Mesenchymal stem cell (in vitro differentiated cells and primary cell): ENCODE measurements around the gene CDK4.

Experiments
- DNase-seq: peaks from one replicate; pipeline ENCODE4 v3.0.0-alpha.2; 2013
- H2AFZ ChIP-seq: one replicate; pipeline ENCODE4 v1.6.1; 2013; ENCODE audit warnings: low read depth, mild to moderate bottlenecking, control low read depth, inconsistent platforms, low read length, moderate library complexity
- H2AK5ac ChIP-seq: 2 replicates; pipeline ENCODE4 v1.6.1; 2013; ENCODE audit warnings: low read length, moderate library complexity, mild to moderate bottlenecking, inconsistent platforms; ENCODE audit not compliant: severe bottlenecking
- H2BK120ac ChIP-seq: one replicate; pipeline ENCODE4 v1.6.1; 2013; ENCODE audit warnings: low read depth, mild to moderate bottlenecking, inconsistent platforms, low read length, moderate library complexity
- H2BK12ac ChIP-seq, 2 experiments: one replicate each; pipeline ENCODE4 v1.6.1; 2013; ENCODE audit warnings: inconsistent platforms in 2 of 2, low read length in 2 of 2, mild to moderate bottlenecking in 2 of 2, moderate library complexity in 2 of 2, control low read depth in 1 of 2
- H2BK15ac ChIP-seq: one replicate; pipeline ENCODE4 v1.6.1; 2013; ENCODE audit warnings: mild to moderate bottlenecking, low read depth, inconsistent platforms; ENCODE audit not compliant: poor library complexity, severe bottlenecking
- H2BK5ac ChIP-seq: 2 replicates; pipeline ENCODE4 v1.6.1; 2013; ENCODE audit warnings: low read depth, mild to moderate bottlenecking, low read length, control low read depth, inconsistent platforms; ENCODE audit not compliant: poor library complexity, severe bottlenecking
- H3K14ac ChIP-seq, 2 experiments: one replicate each; pipeline ENCODE4 v1.6.1; 2013; ENCODE audit warnings: inconsistent platforms in 2 of 2, low read length in 2 of 2, control low read depth in 1 of 2, mild to moderate bottlenecking in 1 of 2, moderate library complexity in 1 of 2
- H3K18ac ChIP-seq, 2 experiments: one replicate each; pipeline ENCODE4 v1.6.1; 2013; ENCODE audit warnings: inconsistent platforms in 2 of 2, low read length in 2 of 2, control low read depth in 1 of 2, low read depth in 1 of 2, mild to moderate bottlenecking in 1 of 2
- H3K23ac ChIP-seq, 2 experiments: one replicate each; pipeline ENCODE4 v1.6.1; 2013; ENCODE audit warnings: inconsistent platforms in 2 of 2, low read length in 2 of 2, mild to moderate bottlenecking in 2 of 2, moderate library complexity in 2 of 2, control low read depth in 1 of 2
- H3K27ac ChIP-seq: 2 replicates; pipeline ENCODE4 v1.5.1; 2013; ENCODE audit warnings: mild to moderate bottlenecking, moderate library complexity, low read length, control low read depth, inconsistent platforms; ENCODE audit not compliant: poor library complexity, severe bottlenecking
- H3K27me3 ChIP-seq, 2 experiments: 2 replicates each; pipeline versions ENCODE4 v1.6.1 to v1.7.0; 2013; ENCODE audit warnings: low read length in 2 of 2, mild to moderate bottlenecking in 2 of 2, moderate library complexity in 2 of 2, control low read depth in 1 of 2, inconsistent platforms in 1 of 2; ENCODE audit not compliant: control insufficient read depth in 1 of 2, insufficient read depth in 1 of 2
- H3K36me3 ChIP-seq, 2 experiments: 2 replicates each; pipeline versions ENCODE4 v1.6.1 to v1.7.0; 2013; ENCODE audit warnings: low read length in 2 of 2, control low read depth in 1 of 2, inconsistent platforms in 1 of 2, low read depth in 1 of 2, mild to moderate bottlenecking in 1 of 2; ENCODE audit not compliant: insufficient read depth in 2 of 2, control insufficient read depth in 1 of 2
- H3K4ac ChIP-seq, 2 experiments: one replicate each; pipeline ENCODE4 v1.6.1; 2013; ENCODE audit warnings: inconsistent platforms in 2 of 2, low read length in 2 of 2, mild to moderate bottlenecking in 2 of 2, moderate library complexity in 2 of 2, control low read depth in 1 of 2, low read depth in 1 of 2
- H3K4me1 ChIP-seq: 2 replicates; pipeline ENCODE4 v1.6.1; 2013; ENCODE audit warnings: low read depth, low read length, control low read depth; ENCODE audit not compliant: control insufficient read depth, insufficient read depth
- H3K4me2 ChIP-seq: 2 replicates; pipeline ENCODE4 v1.6.1; 2013; ENCODE audit warnings: low read length, mild to moderate bottlenecking, inconsistent platforms; ENCODE audit not compliant: poor library complexity, severe bottlenecking
- H3K4me3 ChIP-seq, 2 experiments: 2 replicates each; pipeline versions ENCODE4 v1.5.1 to v1.7.0; 2013; ENCODE audit warnings: low read length in 2 of 2, mild to moderate bottlenecking in 2 of 2, control low read depth in 1 of 2, low read depth in 1 of 2; ENCODE audit not compliant: insufficient read depth in 1 of 2
- H3K79me1 ChIP-seq: replicated peaks from 2 replicates; pipeline ENCODE4 v1.6.1; 2013; ENCODE audit warnings: mild to moderate bottlenecking, control low read depth, low read length, inconsistent platforms; ENCODE audit not compliant: poor library complexity, severe bottlenecking
- H3K9ac ChIP-seq: 2 replicates; pipeline ENCODE4 v1.7.0; 2013; ENCODE audit warnings: mild to moderate bottlenecking, low read length, moderate library complexity
- H3K9me3 ChIP-seq: 2 replicates; pipeline ENCODE4 v1.7.0; 2013; ENCODE audit warnings: mild to moderate bottlenecking, low read length; ENCODE audit not compliant: control insufficient read depth
- H4K8ac ChIP-seq: one replicate; pipeline ENCODE4 v1.6.1; 2013; ENCODE audit warnings: inconsistent platforms, mild to moderate bottlenecking, low read length, moderate library complexity
- H4K91ac ChIP-seq: one replicate; pipeline ENCODE4 v1.6.1; 2013; ENCODE audit warnings: mild to moderate bottlenecking, low read length, inconsistent platforms
- WGBS: methylation state at CpG from one replicate; pipeline ENCODE4 v1.1.7; 2013; ENCODE audit warnings: mixed read lengths; 5-methylcytosine and 5-hydroxymethylcytosine counted together

CDK4 gene

DNA sequence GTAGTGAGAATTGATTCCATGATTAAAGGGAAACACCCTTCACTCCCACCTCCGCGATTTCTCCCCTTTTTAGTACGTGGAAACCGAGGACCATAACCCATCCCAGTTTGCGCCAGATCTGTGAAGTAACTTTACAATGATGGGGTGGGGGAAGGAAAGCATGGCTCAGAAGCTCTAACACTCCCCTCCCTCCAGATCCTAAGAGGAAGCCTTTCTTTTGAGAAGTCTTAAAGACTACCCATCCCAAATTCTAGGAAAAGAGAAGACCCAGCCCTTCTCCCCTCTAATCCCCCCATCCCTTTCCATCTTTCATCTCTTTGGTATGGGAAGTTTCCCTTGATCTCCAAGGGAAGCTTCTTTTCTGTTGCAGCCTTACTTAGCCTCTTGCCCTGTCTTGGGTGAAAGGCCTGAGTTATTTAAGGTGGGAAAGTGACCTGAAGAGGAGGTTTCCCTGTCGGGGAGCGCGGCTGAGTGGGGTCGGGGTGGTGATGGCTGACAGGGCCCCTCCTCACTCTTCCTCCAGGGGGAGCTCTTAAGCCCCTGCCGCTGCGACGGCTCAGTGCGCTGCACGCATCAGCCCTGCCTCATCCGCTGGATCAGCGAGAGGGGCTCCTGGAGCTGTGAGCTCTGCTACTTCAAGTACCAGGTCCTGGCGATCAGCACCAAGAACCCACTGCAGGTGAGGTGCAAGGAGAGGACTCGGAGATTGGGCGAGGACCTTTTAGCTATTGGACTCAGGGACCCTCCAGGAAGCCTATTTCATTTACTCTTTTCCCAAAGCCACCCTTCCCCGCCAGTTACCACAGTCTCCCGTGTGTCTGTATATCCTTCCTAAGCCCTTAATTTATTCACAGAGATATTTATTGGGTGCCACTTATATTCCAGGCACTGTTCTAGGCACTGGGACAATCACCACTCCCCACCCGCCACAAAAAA, 4.6 kb upstream of the CDK4 start:
- H3K27ac ChIP-seq = no peak overlapping the region
- H3K23ac ChIP-seq = no peak overlapping the region
- H4K91ac ChIP-seq = no peak overlapping the region
- no peak overlapping the region for H2AFZ ChIP-seq
- H3K27me3 ChIP-seq = peaks cover 13 to 25% of the 10 kb centered on the region in 2 experiments
- H3K9me3 ChIP-seq = no peaks in the 10 kb centered on the region
- H3K36me3 ChIP-seq = peaks cover 0 to 16% of the 10 kb centered on the region in 2 experiments
- no peak overlapping the region for H3K14ac ChIP-seq
- no peak overlapping the region for H4K8ac ChIP-seq
- DNase-seq = peak; percentile 68
- no peaks in the 10 kb centered on the region for H3K79me1 ChIP-seq
- no peak overlapping the region for H2BK15ac ChIP-seq
- H2AK5ac ChIP-seq = no peak overlapping the region
- WGBS = 16% methylated on average over 17 of the region's 22 CpGs
- H2BK12ac ChIP-seq = no peak overlapping the region
- no peak overlapping the region for H2BK120ac ChIP-seq
- H3K9ac ChIP-seq = no peak overlapping the region
- peak overlapping the region; percentile 49 for H3K4me2 ChIP-seq
- H3K4me1 ChIP-seq = peaks cover 12% of the 10 kb centered on the region
- no peak overlapping the region for H3K18ac ChIP-seq
- no peak overlapping the region for H3K4ac ChIP-seq
- no peak overlapping the region for H3K4me3 ChIP-seq
- H2BK5ac ChIP-seq = no peak overlapping the region

DNA sequence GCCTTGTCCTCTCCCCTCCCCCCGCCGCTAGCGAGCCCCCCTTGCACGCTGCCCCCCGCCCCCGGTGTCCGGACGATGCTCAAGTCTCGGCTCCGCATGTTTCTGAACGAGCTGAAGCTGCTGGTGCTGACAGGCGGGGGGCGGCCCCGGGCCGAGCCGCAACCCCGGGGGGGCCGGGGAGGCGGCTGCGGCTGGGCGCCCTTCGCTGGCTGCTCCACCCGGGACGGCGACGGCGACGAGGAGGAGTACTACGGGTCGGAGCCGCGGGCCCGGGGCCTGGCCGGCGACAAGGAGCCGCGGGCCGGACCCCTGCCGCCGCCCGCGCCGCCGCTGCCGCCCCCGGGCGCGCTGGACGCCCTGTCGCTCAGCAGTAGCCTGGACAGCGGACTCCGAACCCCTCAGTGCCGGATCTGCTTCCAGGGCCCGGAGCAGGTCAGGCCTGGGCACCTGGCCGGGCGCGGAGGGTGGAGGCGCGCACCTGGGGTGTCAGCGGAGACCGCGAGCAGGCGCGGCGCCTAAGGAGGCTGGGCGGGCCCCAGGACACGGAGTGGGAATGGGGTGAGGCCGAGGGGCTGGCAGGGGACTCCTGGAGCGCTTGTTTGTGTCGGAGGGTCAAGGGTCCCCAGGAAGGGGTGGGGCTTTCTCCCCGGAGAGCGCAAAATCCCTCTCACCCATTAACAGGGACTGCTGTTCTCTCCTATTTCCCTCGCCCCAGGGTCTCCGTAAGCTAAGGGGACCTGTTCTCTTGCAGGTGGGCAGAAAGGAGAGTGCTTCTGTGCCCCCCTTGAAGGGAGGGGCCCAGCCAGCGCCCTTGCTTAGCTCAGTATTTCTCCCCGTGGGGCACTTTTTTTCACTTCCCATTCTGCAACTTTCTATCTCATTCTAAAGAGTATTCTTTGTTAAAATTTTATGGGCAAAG, 3.6 kb upstream of the CDK4 start:
- Histone ChIP-seq H4K91ac (no peak overlapping the region), H3K4ac (peak overlapping the region in 1 of 2 experiments; percentile 38), H3K27ac (no peak overlapping the region), H2AFZ (peak overlapping the region; percentile 44), H2BK5ac (no peak overlapping the region), H3K14ac (no peak overlapping the region), H3K27me3 (peaks cover 11 to 23% of the 10 kb centered on the region in 2 experiments), H2BK15ac (no peak overlapping the region), H2BK120ac (no peak overlapping the region), H3K9ac (peak overlapping the region; percentile 32), H3K36me3 (peaks cover 6 to 18% of the 10 kb centered on the region in 2 experiments), H3K23ac (peak overlapping the region in 1 of 2 experiments; percentile 70), H3K9me3 (no peaks in the 10 kb centered on the region), H3K4me3 (peak overlapping the region; percentile 65 to 75), H3K4me2 (peak overlapping the region; percentile 96), H3K4me1 (peaks cover 19% of the 10 kb centered on the region), H2BK12ac (no peak overlapping the region), H2AK5ac (no peak overlapping the region), H3K18ac (peak overlapping the region; percentile 35 to 58), H3K79me1 (no peaks in the 10 kb centered on the region), H4K8ac (no peak overlapping the region)
- WGBS = under 1% methylated on average over 58 of the region's 76 CpGs
- no peak for DNase-seq

DNA sequence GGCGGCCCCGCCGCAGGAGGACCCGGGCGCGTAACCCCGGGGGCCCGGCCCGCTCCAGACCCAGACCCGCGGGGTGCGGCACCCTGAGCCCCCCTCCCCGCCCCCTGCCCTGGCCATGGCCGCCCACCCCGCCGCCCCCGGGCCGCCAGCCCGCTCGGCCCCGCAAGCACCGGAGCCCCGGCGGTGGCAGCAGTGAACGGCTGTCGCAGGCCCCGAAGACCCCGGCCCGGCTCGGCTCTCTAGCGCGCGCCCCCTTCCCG, 3.0 kb upstream of the CDK4 start:
- H3K4ac ChIP-seq = no peak overlapping the region
- H4K8ac ChIP-seq = no peak overlapping the region
- H3K18ac ChIP-seq = no peak overlapping the region
- no peaks in the 10 kb centered on the region for H3K79me1 ChIP-seq
- no peak overlapping the region for H2BK120ac ChIP-seq
- no peak for DNase-seq
- H3K4me2 ChIP-seq = peak overlapping the region; percentile 96
- no peak overlapping the region for H2AFZ ChIP-seq
- no peak overlapping the region for H3K27ac ChIP-seq
- H3K27me3 ChIP-seq = peaks cover 11 to 23% of the 10 kb centered on the region in 2 experiments
- H2BK12ac ChIP-seq = no peak overlapping the region
- H3K4me3 ChIP-seq = peak overlapping the region in 1 of 2 experiments; percentile 75
- H3K23ac ChIP-seq = no peak overlapping the region
- peaks cover 21% of the 10 kb centered on the region for H3K4me1 ChIP-seq
- H3K9ac ChIP-seq = no peak overlapping the region
- H2BK15ac ChIP-seq = no peak overlapping the region
- no peak overlapping the region for H4K91ac ChIP-seq
- H3K14ac ChIP-seq = no peak overlapping the region
- H2AK5ac ChIP-seq = no peak overlapping the region
- H2BK5ac ChIP-seq = no peak overlapping the region
- H3K9me3 ChIP-seq = no peaks in the 10 kb centered on the region
- H3K36me3 ChIP-seq = peaks cover 12 to 23% of the 10 kb centered on the region in 2 experiments
- WGBS = 0% methylated on average over 6 of the region's 34 CpGs
